HL-60/S4 treated with phorbol 12-myristate 13-acetate at 8.2 ng/mL for 4 days and 3 days (cell line): ENCODE results near the gene NT5M.
"Not testable (repeated sequence)": the region's sequence is repeated elsewhere in the genome, so short reads cannot be mapped to it uniquely, and the experiment has no call there.

Experiments
- in situ Hi-C: fragments of 300-500 bp; cut with MboI; formaldehyde crosslinking; loops from 2 replicates; pipeline ENCODE4 v1.15.0; 2022; ENCODE audit warnings: low sequenced_read_pairs

NT5M gene

DNA sequence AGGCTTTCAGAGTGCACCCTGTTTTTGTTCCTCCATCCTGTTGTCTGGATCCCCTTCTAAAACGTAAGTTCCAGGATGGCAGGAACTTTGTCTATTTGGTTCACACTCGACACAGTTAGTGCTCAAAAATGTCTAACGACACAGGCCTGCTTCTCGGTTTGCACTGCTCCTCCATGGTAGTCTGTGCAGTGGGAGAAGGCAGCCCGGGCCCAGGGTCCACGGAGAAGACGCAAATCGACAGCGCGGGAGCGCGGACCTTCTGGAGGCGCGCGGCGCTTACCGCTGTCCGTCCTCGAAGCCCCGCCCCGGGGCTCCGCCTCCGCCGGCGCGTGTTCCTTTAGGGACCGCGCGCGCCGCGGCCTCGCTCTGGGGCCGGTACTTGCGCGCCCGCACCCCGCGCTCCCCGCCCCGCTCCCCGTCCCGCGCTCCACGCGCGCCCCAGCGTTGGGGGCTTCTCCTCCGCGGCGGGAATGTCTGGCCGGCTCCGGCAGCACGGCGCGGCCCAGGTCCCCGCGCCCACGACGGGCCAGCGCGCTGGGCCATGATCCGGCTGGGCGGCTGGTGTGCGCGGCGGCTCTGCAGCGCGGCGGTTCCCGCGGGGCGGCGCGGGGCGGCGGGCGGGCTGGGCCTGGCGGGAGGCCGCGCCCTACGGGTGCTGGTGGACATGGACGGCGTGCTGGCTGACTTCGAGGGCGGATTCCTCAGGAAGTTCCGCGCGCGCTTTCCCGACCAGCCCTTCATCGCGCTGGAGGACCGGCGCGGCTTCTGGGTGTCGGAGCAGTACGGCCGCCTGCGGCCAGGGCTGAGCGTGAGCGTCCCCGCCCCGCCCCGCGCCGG, at the start of gene NT5M:
NT5M (plus strand) TSS at position 364 of the 837 bp plus-strand sequence; CDS start at position 542, 178 bp downstream.
- in situ Hi-C loops = no loop called here

- in situ Hi-C loops = no loop called here
These were observed 49.8 kb upstream of the NT5M start for GRCh38 chr17:17253406-17253805.

DNA sequence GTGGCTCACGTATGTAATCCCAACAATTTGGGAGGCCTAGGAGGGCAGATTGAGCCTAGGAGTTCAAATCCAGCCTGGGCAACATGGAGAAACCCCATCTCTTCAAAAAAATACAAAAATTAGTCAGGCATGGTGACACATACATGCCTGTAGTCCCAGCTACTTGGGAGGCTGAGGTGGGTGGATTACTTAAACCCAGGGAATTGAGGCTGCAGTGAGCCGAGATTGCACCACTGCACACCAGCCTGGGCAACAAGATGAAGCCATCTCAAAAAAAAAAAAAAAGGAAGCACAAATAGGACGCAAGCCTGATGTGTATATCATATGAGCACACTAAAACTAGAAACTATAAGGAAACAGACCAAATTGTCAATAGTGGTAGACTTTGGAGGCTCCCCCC, 49.1 kb upstream of the NT5M start:
- in situ Hi-C loops = no loop called here

- in situ Hi-C loops = not testable (repeated sequence)
These were observed 47.5 kb upstream of the NT5M start for GRCh38 chr17:17255689-17256088.

GRCh38 chr17:17256316-17256715, 46.9 kb upstream of the NT5M start:
- in situ Hi-C loops = no loop called here

- in situ Hi-C loops = no loop called here
These were observed 45.2 kb upstream of the NT5M start for GRCh38 chr17:17258011-17258410.

- in situ Hi-C loops = no loop called here
These were observed 44.2 kb upstream of the NT5M start for GRCh38 chr17:17258998-17259397.

GRCh38 chr17:17264430-17264829, 38.7 kb upstream of the NT5M start:
- in situ Hi-C loops = no loop called here

DNA sequence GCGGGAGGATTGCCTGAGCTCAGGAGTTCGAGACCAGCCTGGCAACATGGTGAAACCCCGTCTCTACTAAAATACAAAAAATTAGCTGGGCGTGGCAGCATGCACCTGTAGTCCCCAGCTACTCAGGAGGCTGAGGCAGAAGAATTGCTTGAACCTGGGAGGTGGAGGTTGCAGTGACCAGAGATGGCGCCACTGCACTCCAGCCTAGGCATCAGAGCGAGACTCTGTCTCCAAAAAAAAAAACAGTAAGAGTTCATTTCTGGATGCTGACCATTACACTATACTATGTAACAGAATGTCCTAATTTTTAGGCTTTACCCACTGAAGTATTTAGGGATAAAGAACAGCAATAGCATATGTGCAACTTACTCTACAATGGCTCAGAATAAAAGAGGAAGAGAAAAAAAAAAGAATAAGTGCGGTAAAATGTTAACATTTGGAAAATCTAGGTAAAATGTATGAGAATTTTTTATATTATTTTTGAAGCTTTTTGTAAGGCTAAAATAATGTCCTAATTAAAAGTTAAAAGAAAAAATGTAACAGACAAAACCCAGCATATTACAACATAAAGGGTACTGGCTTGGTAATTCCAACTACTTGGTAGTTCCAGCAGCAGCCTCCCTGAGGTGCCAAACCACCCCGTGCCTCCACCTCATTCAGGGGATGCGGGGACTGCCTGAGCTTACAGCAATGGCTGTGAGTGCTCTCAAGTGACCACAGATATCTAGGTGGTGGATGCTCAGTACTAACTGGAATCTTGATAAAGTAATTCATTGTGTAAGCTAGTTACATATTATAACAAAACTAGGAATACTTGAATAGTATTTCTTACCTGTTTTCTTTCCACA, 33.0 kb upstream of the NT5M start:
- in situ Hi-C loops = no loop called here

DNA sequence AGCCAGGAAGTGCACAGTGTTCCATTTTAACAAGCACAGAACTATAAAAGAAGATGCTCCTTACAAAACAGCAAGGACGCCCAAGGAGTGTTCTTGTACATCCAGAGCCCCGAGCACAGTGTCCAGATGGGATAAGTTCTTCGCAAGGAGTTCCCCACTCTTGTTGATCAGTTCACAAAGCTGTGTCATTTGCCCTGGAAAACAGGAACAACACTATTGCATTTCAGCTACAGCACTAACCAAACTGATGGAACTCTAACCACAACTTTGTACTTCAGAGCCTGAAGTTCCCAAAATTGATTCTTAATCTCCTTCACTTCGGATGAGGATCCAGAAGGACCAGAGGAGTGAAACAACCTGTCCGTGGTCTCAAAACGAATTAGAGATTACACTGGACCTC, 27.2 kb upstream of the NT5M start:
- in situ Hi-C loops = no loop called here

- in situ Hi-C loops = not testable (repeated sequence)
These were observed 25.7 kb upstream of the NT5M start for GRCh38 chr17:17277431-17277830.

- in situ Hi-C loops = no loop called here
These were observed 23.9 kb upstream of the NT5M start for GRCh38 chr17:17279316-17279715.

GRCh38 chr17:17280613-17281549, 22.3 kb upstream of the NT5M start, which contains the start of gene COPS3:
Gene COPS3, minus strand, starts transcription at chr17:17281246. Its CDS starts 60 bp downstream, at chr17:17281186.
- in situ Hi-C loops = no loop called here

DNA sequence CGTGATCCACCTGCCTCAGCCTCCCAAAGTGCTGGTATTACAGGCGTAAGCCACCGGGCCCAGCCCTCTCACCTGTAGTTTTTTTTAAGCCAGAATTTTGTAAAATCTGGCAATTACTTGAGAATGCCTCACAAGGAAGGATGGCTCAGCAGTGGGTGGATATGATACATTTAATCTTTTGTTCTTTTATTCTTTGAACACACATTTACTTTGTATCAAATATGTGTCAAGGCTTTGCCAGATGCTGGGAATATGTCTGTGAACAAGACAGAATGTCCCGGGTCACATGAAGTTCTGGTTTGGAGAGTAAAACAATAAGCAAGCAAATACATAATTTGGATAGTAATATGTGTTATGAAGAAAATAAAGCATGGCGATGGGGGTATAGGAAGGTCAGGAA, 17.2 kb upstream of the NT5M start:
- in situ Hi-C loops = no loop called here

DNA sequence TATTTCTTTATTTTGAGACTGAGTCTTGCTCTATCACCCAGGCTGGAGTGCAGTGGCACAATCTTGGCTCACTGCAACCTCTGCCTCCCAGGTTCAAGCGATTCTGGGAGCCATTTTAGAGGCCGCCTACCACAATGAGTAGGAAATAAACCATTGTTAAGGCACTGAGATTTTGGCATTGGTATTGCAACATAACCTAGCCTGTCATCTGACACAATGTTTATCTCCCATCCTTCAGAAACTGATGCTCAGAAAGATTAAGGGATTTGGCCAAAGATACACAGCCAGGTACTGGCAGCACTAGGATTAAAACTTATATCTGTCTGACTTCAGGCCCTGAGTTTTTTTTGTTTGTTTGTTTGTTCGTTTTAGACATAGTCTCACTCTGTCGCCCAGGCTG, 14.1 kb upstream of the NT5M start:
- in situ Hi-C loops = no loop called here

DNA sequence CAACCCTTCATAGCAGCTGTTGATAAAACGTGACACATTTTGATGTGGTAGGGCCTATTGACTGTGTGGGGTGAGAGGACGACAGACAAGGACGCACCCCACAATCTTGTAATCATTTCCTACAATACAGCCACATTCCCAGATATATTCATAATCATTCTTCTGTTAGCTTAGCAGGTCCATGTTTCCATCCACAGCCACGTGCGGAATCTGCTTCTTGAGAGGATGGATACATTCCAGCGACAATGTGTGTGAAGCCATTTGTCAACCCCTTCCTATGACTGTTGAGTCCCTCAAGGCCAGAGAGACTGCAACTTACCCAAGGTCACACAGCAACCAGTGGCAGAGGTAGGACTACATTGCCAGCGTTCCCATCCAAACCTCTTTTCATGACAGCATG, 13.5 kb upstream of the NT5M start:
- in situ Hi-C loops = no loop called here

- in situ Hi-C loops = no loop called here
These were observed 8.0 kb upstream of the NT5M start for GRCh38 chr17:17295141-17295540.

GRCh38 chr17:17297217-17297616, 6.0 kb upstream of the NT5M start:
- in situ Hi-C loops = no loop called here

GRCh38 chr17:17298108-17298507, 5.1 kb upstream of the NT5M start:
- in situ Hi-C loops = no loop called here

- in situ Hi-C loops = no loop called here
These were observed 2.3 kb upstream of the NT5M start for GRCh38 chr17:17300624-17301568.
